AG04449 (cell line): ENCODE measurements around the gene FAM111B.

Source experiments
- CTCF ChIA-PET: fragments of 350-600 bp; formaldehyde crosslinking; extraction: SDS; loops from one replicate; lab custom pipeline; 2021; ENCODE audit warnings: antibody characterized with exemption; lab: Yijun Ruan, JAX
- POLR2A ChIA-PET: fragments of 400-600, 350-600 bp; formaldehyde crosslinking; extraction: SDS; loops from one replicate; lab custom pipeline; 2020; ENCODE audit warnings: antibody characterized with exemption, inconsistent platforms; lab: Yijun Ruan, JAX
- DNase-seq: peaks from one replicate; pipeline ENCODE4 v3.0.0-alpha.2; 2010; ENCODE audit warnings: low read depth, low spot score
- H3K4me3 ChIP-seq: 2 replicates; pipeline ENCODE4 v1.5.1; 2011; ENCODE audit warnings: low read depth, mild to moderate bottlenecking, control low read depth, low read length
- CTCF ChIP-seq: IDR thresholded peaks from one replicate; pipeline ENCODE4 v1.5.1; 2011; ENCODE audit warnings: mild to moderate bottlenecking, moderate library complexity, low read length, control low read depth, inconsistent platforms; ENCODE audit not compliant: insufficient read depth; ENCODE audit errors: missing control alignments

FAM111B gene

DNA sequence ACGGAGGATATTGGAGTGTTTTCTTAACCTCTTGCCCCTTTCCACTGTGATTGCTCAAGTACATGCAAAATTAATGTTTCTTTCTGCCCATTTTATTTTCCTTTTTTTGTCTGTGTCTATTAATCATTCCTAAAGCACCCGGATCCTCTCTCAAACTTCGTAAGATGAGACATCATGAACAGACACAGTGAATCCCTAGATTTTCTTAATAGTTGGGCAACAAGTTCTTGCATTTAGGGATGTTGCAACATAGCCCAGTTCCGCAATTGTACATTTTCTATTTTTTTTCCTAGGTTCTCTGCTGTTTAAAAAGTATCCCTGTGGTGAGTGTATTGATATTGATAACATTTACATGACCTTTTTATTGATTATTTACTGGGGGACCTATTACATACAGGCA lies 38.5 kb downstream of the FAM111B start:
- ChIA-PET CTCF (interaction anchor here (0.8 to 7.6 kb wide), 7 partner anchors 10 to 92 kb away, joined by 3 to 73 read pairs (median 13); partner anchors contain the start of genes DTX4 and FAM111B), POLR2A (no interaction called here)
- peak overlapping the region; percentile 66 for H3K4me3 ChIP-seq
- no peak for TF ChIP-seq CTCF
- peak; percentile 59 for DNase-seq

- no peak overlapping the region for H3K4me3 ChIP-seq
- no peak for DNase-seq
- no peak for TF ChIP-seq CTCF
- POLR2A ChIA-PET = no interaction called here
- CTCF ChIA-PET = interaction anchor here (0.6 to 2.9 kb wide), 5 partner anchors 9 to 93 kb away, joined by 3 to 9 read pairs (median 4); partner anchors contain the start of genes DTX4 and FAM111A
Observed at GRCh38 chr11:59151761-59152160, 44.7 kb downstream of the FAM111B start.

- POLR2A ChIA-PET = no interaction called here
- no peak overlapping the region for H3K4me3 ChIP-seq
- CTCF ChIA-PET = interaction anchor here (0.6 to 2.9 kb wide), 7 partner anchors 8 to 94 kb away, joined by 3 to 9 read pairs (median 4); partner anchors contain the start of genes DTX4 and FAM111A
- TF ChIP-seq CTCF = no peak
- DNase-seq = no peak
Observed at GRCh38 chr11:59152312-59152951, 45.4 kb downstream of the FAM111B start.

- CTCF ChIA-PET = interaction anchor here (1.2 to 5.6 kb wide), 5 partner anchors 15 to 101 kb away, joined by 3 to 103 read pairs (median 10); partner anchors contain the start of gene DTX4
- no peak overlapping the region for H3K4me3 ChIP-seq
- POLR2A ChIA-PET = no interaction called here
- DNase-seq = no peak
- no peak for TF ChIP-seq CTCF
Observed at GRCh38 chr11:59154610-59155009, 47.6 kb downstream of the FAM111B start.

DNA sequence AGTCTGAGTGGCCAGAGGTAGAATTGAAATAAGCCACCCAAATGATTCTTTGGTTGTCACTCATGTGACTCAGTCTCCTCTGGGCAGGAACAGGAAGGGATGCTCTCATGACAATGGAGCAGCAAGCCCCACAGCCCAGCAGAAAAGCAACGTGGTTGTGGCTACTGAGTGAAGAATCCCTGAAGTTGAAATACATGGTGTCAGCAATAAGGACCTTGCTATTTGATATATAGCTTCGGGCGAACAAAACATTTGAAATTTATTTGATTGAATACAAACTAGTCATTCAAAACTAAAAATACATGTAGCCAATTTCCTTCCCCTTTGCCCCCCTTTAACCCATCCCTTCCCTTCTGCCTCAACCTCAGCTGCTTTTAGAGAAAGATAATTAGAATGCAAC lies 50.4 kb downstream of the FAM111B start:
- H3K4me3 ChIP-seq = no peak overlapping the region
- DNase-seq = no peak
- no peak for TF ChIP-seq CTCF
- POLR2A ChIA-PET = no interaction called here
- CTCF ChIA-PET = interaction anchor here (0.8 to 5.6 kb wide), 28 partner anchors 10 to 504 kb away, joined by 3 to 103 read pairs (median 6); partner anchors contain the start of genes DTX4, FAM111A and FAM111B

DNA sequence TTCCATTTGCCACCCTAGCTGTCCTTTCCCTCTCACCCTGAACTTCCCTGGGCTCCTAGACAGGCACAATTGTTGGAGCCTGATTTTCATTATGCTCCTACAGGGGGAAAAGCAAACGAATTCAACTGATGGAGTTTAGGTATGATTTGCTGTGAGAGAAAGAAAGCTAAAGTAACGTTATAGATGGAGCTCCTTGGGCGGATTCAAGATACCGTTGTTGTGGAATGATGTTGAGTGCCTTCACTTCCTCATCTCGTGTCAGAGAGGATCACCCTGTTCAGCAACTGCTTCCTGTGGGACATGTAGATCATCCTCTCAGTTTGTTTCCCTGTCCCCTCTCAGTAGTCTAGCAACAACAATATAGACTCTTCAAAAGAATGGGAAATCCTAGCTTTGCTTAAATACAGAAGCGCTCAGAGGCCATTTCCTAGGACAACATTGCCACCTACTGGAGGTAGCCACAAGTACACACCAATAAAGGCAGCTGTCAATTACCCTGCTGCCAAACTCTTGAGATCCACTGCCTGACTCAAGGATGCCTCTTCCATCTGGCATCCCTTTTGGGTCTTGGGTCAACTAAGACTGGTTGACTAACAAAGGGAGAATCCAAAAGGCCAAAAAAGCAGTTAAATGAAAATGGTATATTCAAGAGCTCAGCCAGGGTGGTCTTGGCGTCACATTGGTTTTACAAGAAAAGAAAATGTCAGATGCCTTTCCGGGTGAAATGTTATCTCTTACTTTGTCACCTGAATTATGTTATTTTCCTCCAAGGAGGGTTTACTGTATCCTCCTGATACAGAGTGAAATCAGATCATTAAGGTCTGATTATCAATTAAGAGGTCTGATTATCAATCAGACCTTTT lies 51.4 kb downstream of the FAM111B start:
- no peak for DNase-seq
- TF ChIP-seq CTCF = peak; percentile 63
- ChIA-PET POLR2A (interaction anchor here (1.0 kb wide), 1 partner anchor 16 kb away, joined by 3 read pairs; the partner anchor contains the start of gene FAM111A), CTCF (interaction anchor here (0.6 to 5.6 kb wide), 50 partner anchors 9 to 582 kb away, joined by 3 to 103 read pairs (median 5); partner anchors contain the start of genes DTX4, FAM111A, FAM111B and GLYATL1B)
- no peak overlapping the region for H3K4me3 ChIP-seq
